Measurements from ENCODE around the gene USP47.

USP47 gene

DNA sequence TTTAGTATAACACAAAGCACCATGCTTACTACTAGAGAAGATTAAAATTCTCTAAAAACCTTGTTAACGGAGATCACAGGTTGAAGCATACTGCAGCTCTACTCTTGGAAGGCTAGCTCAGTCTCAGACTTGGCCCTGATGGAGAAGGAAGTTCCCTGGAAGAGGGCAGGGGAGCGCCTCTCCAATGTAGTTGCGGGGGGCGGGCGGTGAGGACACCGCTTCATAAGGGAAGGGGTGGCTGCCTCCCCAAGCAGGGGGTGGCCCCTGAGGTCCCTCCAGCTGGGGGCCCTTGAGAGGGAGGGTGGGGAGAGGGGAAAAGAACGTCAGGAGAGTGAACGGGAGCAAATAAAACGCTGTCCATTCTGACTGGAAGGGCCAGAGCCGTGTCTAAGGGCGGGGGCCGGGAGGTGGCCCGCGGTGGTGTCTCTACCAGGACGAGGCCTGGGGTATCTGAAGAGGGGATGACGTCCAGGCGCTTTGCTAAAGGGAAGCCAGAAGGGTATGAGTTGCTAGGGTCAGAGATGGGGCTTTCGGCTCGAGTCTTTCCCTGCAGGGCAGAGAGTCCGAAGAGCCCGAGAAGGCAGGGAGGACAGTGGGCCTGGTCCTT is 553 bp upstream of the USP47 start:
- TF ChIP-seq JUND (IDR thresholded peaks at IDR 0.05; ENCODE audit: low read depth) = no peak
- in situ Hi-C loops (cut with HindIII; ENCODE audit: low pct_unique_long_range_greater_than_20kb, low sequenced_read_pairs) = no loop called here
- DNase-seq (ENCODE audit: low read depth in 1 of 2, low spot score in 1 of 2) = peak in 1 of 2 experiments; percentile 30

DNA sequence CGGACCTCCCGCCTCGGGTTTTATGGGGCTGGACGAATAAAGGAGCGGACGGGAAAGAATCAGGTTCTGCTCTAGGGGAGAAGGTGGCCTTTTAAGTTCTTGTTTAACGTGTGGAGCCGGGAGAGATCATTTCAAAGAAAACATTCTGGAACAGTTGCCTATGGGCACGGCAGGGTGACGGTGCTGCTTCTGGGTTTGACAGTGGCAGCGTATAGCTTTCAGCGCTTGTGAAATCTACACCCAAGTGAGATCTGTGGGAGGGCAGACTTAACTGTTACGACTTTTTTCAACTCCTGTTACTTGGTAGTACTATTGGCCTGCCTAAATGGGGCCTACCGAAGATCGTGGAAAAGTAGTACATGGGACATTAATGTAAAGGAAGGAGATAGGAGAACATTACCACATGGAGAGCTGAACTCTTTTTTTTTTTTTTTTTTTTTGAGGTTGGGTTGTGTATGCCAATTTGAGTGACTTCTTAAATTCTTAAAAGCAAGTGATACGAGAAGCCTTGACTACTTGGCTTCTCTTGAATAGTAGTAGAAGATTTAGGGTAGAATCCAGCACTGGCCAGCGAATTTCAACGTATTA is 743 bp downstream of the USP47 start:
- no peak for TF ChIP-seq JUND (IDR thresholded peaks at IDR 0.05; ENCODE audit: low read depth)

DNA sequence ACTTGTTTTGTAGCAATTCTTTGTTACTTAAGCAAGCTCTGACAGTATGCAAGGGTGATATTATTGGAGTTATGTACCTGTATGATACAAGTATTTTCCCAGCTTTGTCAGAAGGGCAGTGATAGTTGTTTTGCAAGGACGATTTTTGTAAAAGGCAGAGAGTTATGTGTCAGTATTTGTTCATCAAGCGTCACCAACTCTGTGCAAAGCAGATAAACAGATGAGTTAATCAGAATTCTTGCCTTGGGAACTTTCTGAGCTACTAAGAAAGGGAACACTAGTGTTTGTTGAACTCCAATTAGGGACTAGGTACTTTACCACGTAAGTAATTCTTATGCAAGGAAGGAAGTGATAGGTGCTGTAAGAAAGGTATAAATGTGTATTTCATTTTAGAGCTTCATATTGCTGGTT is 1.4 kb downstream of the USP47 start:
- no peak for TF ChIP-seq JUND (IDR thresholded peaks at IDR 0.05; ENCODE audit: low read depth)
- in situ Hi-C loops (cut with HindIII; ENCODE audit: low pct_unique_long_range_greater_than_20kb, low sequenced_read_pairs) = no loop called here
- DNase-seq (ENCODE audit: low read depth in 1 of 2, low spot score in 1 of 2) = peak in 1 of 2 experiments; percentile 4

More for the DNA sequence above, 743 bp downstream of the USP47 start:
- DNase-seq (ENCODE audit: low read depth in 1 of 2, low spot score in 1 of 2) = peak; percentile 35 to 76
- in situ Hi-C loops (cut with HindIII; ENCODE audit: low pct_unique_long_range_greater_than_20kb, low sequenced_read_pairs) = no loop called here

DNA sequence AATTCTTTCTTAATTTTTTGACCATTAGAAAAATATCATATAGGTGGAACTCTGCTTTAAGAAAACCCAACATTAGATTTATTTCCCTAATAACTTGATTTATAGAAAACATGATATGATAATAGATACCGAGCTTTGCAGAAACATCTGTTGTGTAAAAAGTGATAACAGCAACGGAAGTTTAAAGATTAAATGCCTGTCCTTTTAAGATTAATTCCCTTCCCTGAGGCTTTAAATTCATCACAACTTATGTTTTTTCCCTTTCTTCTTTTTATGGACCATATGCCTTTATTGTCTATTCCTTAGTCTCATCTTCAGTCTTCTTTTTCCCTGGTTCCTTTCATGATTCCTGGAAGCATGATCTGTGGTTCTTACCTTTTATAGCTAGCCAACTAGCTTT is 1.9 kb downstream of the USP47 start:
- in situ Hi-C loops (cut with HindIII; ENCODE audit: low pct_unique_long_range_greater_than_20kb, low sequenced_read_pairs) = no loop called here
- TF ChIP-seq JUND (IDR thresholded peaks at IDR 0.05; ENCODE audit: low read depth) = no peak
- DNase-seq (ENCODE audit: low read depth in 1 of 2, low spot score in 1 of 2) = no peak

DNA sequence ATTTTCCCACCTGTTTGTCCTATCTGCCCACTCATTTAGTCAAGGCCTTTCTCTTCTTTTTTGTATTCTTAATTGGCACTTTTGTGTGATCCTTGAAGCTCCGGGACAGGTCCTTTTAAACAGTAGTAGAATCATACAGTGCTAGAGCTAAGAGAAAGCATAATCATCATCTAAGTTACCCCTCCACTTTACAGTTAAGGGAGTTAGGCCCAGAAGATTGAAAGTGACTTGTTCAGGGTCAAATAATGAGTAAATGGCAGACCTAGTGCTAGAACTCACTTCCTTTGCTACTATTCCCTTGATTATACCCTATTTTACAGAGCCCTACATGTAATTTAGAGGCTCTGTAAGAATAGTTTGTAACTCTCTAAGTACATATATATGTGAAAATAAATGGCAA is 2.5 kb downstream of the USP47 start:
- in situ Hi-C loops (cut with HindIII; ENCODE audit: low pct_unique_long_range_greater_than_20kb, low sequenced_read_pairs) = no loop called here
- DNase-seq (ENCODE audit: low read depth in 1 of 2, low spot score in 1 of 2) = no peak
- TF ChIP-seq JUND (IDR thresholded peaks at IDR 0.05; ENCODE audit: low read depth) = no peak

DNA sequence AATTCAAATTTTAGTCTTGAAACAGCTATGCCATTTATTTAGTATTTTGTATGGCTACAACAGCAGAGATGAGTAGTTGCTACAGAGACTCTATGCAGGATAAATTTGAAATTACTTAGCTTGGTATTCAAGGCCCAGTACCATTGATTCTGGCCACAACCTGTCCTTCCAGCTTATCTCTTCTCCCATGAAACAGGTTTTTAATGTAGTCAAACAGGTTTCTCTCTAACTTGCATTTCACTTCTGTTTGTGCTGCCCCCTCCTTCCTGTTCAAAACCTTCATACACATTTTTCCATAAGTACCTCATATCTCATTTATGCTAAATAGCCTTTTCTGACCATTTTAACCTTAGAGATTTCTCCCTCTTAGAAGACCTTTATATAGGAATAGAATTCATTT is 3.3 kb downstream of the USP47 start:
- TF ChIP-seq JUND (IDR thresholded peaks at IDR 0.05; ENCODE audit: low read depth) = no peak
- in situ Hi-C loops (cut with HindIII; ENCODE audit: low pct_unique_long_range_greater_than_20kb, low sequenced_read_pairs) = no loop called here
- DNase-seq (ENCODE audit: low read depth in 1 of 2, low spot score in 1 of 2) = peak; percentile 11 to 70

DNA sequence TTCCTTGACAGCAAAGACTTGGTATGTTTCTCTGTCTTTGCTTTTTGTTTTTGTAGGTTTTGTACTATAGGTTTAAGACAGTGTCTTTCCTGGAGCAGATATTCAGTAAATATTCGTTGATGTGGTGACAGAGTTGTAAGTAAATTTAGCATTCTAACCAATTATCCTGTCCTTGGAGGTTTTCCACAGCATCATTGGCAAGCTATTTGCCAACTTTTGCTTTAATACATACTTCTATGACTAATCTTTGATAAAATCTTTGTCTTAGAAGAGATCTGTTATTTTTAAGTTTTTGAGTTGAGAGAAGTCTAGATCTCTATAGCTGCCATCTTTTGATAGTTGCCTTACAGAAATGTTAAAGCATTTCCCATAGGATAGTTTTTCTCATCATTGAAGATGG is 3.8 kb downstream of the USP47 start:
- TF ChIP-seq JUND (IDR thresholded peaks at IDR 0.05; ENCODE audit: low read depth) = no peak
- no peak for DNase-seq (ENCODE audit: low read depth in 1 of 2, low spot score in 1 of 2)
- in situ Hi-C loops (cut with HindIII; ENCODE audit: low pct_unique_long_range_greater_than_20kb, low sequenced_read_pairs) = no loop called here

DNA sequence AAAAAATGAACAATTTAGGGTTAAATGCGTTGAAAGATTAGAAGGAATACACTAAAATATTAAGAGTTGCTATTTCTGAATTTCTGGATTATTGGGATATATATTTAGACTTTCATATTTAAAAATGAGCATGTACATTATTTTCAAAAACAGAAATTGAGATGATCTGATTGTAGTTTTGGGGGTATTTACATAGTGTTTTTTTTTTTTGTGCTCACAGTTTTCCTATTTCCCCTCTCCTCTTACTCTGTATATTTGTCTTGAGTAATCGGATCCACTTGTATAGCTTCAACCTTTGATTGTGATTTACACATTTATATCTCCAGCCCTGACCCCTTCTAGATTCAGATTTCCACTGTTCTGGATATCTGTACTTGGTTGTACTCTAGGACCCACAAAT is 5.3 kb downstream of the USP47 start:
- in situ Hi-C loops (cut with HindIII; ENCODE audit: low pct_unique_long_range_greater_than_20kb, low sequenced_read_pairs) = no loop called here
- no peak for DNase-seq (ENCODE audit: low read depth in 1 of 2, low spot score in 1 of 2)
- TF ChIP-seq JUND (IDR thresholded peaks at IDR 0.05; ENCODE audit: low read depth) = no peak

DNA sequence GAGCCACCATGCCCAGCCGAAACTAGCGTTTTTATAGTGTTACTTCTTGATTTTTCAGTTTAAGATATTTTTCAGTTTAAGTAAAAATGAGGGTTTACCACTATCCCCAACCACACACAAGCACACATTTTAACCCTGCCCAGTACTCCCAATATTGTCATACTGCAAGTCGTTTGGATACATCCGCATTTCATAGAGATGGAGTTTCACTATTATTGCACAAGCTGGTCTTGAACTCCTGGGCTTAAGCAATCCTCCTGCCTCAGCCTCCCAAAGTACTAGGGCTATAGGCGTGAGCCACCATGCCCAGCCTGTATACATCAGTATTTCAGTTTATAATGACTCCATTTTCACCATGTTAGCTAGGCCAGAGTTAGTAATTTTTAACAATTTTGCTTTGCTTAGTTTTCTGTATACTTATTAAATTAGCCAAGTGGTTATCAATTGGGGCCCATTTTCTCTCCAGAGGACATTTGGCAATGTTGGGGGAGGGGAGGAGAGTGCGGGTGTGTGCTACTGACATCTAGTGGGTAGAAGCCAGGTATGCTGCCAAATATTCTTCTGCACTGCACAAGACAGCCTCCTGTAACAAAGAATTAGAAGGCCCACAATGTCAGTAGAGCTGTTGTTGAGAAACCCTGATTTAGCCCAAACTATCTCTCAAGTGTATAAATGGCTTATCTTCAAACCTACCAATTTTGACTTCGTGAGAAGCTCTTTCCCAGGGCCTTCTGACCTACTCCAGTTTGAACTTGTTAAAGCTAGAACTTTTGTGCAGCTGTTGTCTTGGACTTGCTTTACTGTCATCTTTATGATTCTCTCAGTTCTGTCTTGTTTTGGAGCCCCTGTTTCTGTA is 7.3 kb downstream of the USP47 start:
- no peak for TF ChIP-seq JUND (IDR thresholded peaks at IDR 0.05; ENCODE audit: low read depth)
- in situ Hi-C loops (cut with HindIII; ENCODE audit: low pct_unique_long_range_greater_than_20kb, low sequenced_read_pairs) = no loop called here
- peak in 1 of 2 experiments; percentile 72 for DNase-seq (ENCODE audit: low read depth in 1 of 2, low spot score in 1 of 2)

DNA sequence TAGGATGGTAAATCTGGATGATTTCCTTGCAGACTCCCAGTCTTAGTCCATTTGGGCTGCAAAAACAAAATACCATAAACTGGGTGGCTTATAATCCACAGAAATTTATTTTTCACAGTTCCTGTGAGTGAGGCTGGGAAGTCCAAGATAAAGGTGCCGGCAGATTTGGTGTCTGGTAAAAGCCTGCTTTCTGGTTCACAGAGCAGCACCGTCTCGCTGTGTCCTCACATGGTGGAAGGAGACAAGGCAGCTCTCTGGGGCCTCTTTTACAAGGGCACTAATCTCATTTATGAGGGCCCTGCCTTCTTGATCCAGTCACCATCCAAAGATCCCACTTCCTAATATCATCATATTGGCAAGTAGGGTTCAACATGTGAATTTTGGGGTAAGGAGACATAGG is 8.9 kb downstream of the USP47 start:
- no peak for TF ChIP-seq JUND (IDR thresholded peaks at IDR 0.05; ENCODE audit: low read depth)
- DNase-seq (ENCODE audit: low read depth in 1 of 2, low spot score in 1 of 2) = no peak
- in situ Hi-C loops (cut with HindIII; ENCODE audit: low pct_unique_long_range_greater_than_20kb, low sequenced_read_pairs) = no loop called here

DNA sequence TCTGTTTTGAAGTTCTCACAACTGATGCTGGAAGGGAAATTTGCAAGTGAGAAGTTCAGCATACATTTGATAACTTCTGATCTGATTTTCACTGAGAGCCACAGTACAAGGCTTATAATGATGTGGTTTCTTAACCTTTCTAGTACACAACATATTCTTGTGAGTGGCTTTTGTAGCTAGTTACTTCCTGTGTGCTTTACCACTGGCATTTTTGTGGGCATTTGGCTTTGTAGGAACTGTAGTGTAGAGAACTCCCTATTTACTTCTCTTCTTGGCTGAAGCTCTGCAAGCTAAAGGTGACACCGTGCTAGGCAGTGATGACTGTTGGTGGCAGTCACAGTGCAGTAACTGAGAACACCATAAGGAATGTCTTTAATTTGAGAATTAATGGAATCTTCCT is 14.9 kb downstream of the USP47 start:
- DNase-seq (ENCODE audit: low read depth in 1 of 2, low spot score in 1 of 2) = no peak
- in situ Hi-C loops (cut with HindIII; ENCODE audit: low pct_unique_long_range_greater_than_20kb, low sequenced_read_pairs) = no loop called here
- no peak for TF ChIP-seq JUND (IDR thresholded peaks at IDR 0.05; ENCODE audit: low read depth)

DNA sequence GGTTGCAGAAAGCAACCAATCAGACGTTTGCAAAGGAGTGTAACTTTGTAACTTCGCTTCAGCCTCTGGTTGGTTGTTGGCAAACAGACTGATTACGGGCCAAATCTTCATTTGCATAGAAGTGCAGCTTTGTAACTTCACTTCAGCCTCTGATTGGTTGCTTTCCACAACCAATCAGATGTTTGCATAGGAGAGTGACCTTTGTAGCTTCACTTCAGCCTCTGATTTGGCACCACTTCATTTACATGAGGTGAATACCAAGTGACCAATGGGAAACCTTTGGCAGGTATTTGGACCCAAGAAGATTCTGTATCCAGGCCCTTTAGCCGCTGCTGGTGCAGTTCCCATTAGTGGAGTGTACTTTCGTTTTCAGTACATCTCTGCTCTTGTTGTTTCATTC is 16.0 kb downstream of the USP47 start:
- peak in 1 of 2 experiments; percentile 3 for DNase-seq (ENCODE audit: low read depth in 1 of 2, low spot score in 1 of 2)
- in situ Hi-C loops (cut with HindIII; ENCODE audit: low pct_unique_long_range_greater_than_20kb, low sequenced_read_pairs) = no loop called here
- TF ChIP-seq JUND (IDR thresholded peaks at IDR 0.05; ENCODE audit: low read depth) = no peak

DNA sequence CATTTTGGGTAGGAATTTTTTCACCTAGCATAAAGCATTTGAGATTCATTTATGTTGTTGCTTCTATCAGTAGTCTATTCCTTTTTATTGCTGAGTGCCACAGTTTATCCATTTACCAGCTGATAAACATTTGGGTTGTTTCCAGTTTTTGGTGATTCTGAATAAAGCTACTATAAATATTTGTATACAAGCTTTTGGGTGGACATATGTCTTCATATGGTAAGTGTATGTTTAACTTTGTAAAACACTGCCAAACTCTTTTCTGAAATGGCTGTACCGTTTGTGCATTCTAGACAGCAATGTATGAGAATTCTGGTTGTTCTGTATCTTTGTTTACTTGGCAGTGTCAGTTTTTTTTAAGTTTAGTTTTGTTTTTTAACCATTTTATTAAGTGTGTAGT is 16.9 kb downstream of the USP47 start:
- DNase-seq (ENCODE audit: low read depth in 1 of 2, low spot score in 1 of 2) = no peak
- in situ Hi-C loops (cut with HindIII; ENCODE audit: low pct_unique_long_range_greater_than_20kb, low sequenced_read_pairs) = no loop called here
- no peak for TF ChIP-seq JUND (IDR thresholded peaks at IDR 0.05; ENCODE audit: low read depth)
